Gastrocnemius medialis (tissue), 4 donors: ENCODE data around the gene PLEKHN1.

Experiments used
- CTCF ChIP-seq, 5 experiments: fragments of 450-650 bp in 3 of 5; fragments of 200-600 bp in 2 of 5; sonication (generic) in 2 of 5; IDR thresholded peaks in 4 of 5; conservative IDR thresholded peaks in 1 of 5; 1 replicate in 4 of 5; 2 replicates in 1 of 5; pipeline ENCODE4 v1.5.1; 2016 to 2019; ENCODE audit warnings: antibody characterized with exemption in 5 of 5, mild to moderate bottlenecking in 3 of 5, moderate library complexity in 3 of 5
- POLR2A ChIP-seq, 2 donors: fragments of 450-650 bp; IDR thresholded peaks; one replicate each; pipeline ENCODE4 v1.6.1; 2017; ENCODE audit warnings: antibody characterized with exemption in 2 of 2, mild to moderate bottlenecking in 2 of 2, moderate library complexity in 2 of 2

- TF ChIP-seq CTCF (IDR thresholded peaks at IDR 0.05 in 4 of 5, conservative IDR thresholded peaks at IDR 0.05 in 1 of 5) = no peak
- no peak for TF ChIP-seq POLR2A (IDR thresholded peaks at IDR 0.05)
Measured at GRCh38 chr1:944341-945325, 21.6 kb upstream of the PLEKHN1 start.
